Breast epithelium (tissue), 3 donors: ENCODE results near the gene OGG1.

Experiments used
- CTCF ChIP-seq, 3 donors: fragments of 450-650 bp; IDR thresholded peaks; one replicate each; pipeline ENCODE4 v1.5.1; 2016 to 2017; ENCODE audit warnings: antibody characterized with exemption in 3 of 3, mild to moderate bottlenecking in 3 of 3, moderate library complexity in 3 of 3
- POLR2A ChIP-seq: fragments of 450-650 bp; IDR thresholded peaks from one replicate; pipeline ENCODE4 v1.6.1; 2016; ENCODE audit warnings: antibody characterized with exemption, mild to moderate bottlenecking, moderate library complexity

GRCh38 chr3:9746330-9746729, 3.4 kb upstream of the OGG1 start:
- TF ChIP-seq CTCF (IDR thresholded peaks at IDR 0.05) (no peak), POLR2A (no peak)
